GM19467 (cell line): ENCODE results near the gene OPCML.

ENCODE experiments used
- ATAC-seq: cut with Tn5 transposase; IDR thresholded peaks from one replicate; pipeline ENCODE4 v1.9.1; 2021; ENCODE audit warnings: mild to moderate bottlenecking, moderate library complexity; ENCODE audit not compliant: unreplicated experiment

Gene OPCML

DNA sequence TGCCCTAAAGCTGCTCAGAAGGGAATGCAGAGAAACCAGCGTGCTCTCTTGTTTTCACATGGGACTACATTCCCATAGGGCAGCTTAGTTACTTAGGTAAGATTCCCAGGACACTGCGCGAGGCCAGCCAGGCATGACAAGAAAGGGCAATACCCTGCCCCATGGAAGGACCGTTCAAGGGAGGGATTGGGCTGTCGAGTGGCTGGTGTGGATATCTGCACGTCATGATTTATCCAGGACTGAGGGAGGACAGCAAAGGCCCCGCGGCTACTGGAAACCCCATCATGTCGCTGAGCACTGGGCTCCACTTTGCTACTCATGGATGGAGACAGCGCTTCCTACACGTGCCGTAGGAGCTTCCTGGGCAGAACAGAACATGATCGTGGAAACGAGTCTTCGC is 169.4 kb downstream of the OPCML start:
- ATAC-seq, result no peak

DNA sequence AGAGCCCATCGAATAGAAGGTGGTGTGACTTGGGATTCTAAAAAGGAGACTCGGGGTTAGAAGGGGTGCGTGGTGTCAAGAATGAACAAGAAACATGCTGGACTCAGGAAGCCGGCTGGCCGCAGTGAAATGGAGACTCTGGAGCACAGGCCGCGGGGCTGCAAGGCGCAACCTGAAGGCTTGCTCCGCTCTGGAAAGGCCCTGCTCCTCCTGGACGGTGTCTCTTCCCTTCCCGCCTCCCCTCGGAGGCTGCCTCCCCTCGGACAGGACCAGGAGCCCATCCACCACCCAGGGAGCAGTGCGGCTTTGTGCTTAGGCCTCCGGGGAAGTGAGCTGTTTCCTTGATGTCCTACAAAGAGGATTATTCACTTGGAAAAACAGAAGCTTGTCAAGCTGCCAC is 170.1 kb downstream of the OPCML start:
- no peak for ATAC-seq

DNA sequence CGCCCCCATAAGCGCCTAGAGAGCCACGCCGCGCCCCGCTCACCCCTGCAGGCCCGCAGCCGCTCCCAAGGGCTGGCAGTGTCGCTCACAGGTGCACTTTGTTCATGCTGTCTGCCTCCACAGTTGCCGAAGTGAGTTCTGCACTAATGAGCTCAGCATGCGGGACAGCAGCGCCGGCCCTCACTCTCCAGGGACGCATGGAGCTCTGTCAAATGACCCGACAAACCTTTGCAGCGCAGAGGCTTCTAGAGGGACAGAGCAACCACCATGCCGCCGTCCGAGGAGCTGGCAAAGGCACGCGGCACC is 170.7 kb downstream of the OPCML start:
- no peak for ATAC-seq

DNA sequence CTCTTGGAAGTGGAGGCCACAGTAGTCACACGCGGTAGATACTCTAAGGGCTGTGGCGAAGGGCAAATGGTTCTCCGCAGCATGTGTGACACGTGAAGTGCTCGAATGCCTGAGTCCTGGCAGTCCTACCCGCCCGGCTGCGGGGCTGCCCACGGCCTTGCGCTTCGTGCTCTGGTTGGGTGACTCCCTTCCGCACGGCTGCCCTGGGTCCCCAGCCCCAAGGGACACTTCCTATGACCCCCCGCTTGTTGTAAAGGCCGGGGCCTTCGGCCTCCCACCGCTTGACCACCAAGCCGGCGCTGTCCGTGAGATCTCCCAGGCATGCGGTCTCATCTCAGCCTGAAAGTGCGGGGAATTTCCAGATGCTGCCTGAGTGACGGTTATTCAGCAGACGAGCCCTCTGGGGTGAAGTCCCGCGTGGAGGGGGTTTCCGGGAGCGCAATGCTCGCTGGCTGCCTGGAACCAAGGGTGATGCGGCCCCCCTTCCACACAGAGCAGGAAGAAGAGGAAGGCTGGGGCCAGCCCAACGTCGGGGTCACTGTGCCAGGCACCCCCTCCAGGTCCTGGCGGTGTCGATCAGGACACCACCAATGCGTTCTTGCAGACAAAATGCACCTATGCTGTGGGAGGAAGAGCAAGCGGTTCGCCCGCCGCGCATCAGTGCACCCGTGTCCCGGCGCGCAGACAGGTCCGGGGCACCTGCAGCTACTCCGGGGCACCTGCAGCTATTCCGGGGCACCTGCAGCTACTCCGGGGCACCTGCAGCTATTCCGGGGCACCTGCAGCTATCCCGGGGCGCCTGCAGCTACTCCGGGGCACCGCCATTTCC is 171.2 kb downstream of the OPCML start:
- no peak for ATAC-seq

DNA sequence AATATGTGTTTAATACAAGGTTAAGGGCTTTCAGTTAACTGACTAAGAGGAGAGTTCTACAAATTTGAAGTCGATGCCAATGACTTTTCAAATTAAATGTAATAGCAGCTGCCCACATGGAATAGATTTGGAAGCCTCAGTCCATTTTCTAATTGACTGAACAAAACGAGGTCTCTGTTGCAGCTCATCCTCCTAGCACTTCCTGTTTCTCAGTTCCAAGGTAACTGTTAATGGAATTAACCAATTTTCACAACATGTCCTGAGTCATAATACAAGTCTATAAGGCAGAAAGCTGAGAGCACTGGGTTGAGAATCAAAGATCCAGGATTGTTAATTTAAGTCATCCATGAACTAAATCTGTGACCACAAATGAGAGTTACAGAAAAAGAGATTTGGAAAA is 177.2 kb downstream of the OPCML start:
- ATAC-seq, result no peak

DNA sequence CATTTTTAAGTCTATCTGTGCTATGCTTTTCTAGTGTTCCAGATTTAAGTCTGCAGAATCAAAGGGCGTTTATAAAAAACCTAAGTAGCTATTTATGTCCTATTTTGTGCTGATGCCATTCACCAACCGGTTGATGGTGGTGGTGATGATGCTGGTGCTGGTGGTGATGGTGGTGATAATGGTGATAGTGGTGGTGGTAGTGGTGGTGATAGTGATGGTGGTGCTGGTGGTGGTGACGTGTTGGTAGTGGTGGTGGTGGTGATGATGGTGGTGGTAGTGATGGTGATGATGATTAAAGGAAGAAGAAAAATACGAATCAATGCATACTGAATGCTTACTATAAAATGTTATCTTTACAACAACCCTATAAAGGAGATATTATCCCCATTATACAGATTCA is 178.2 kb downstream of the OPCML start:
- ATAC-seq, result no peak

DNA sequence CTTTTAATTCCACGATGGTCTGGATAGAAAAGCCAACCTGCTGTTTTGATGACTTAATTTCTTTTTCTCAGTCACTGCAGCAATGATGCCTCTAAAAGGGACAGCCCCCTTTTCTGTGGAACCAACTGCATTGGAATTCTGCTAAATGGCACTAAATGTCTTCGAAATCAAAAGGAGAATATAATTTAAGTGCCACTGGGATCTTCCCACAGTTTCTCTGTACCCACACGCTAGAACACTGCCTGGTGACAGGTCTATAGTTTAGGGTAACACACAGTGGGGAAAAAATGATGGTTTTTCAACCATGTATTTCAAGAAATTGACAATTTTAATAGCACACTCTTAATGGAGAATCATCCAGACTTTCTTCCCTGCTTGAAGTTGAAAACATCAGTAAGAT is 182.3 kb downstream of the OPCML start:
- ATAC-seq, result no peak

DNA sequence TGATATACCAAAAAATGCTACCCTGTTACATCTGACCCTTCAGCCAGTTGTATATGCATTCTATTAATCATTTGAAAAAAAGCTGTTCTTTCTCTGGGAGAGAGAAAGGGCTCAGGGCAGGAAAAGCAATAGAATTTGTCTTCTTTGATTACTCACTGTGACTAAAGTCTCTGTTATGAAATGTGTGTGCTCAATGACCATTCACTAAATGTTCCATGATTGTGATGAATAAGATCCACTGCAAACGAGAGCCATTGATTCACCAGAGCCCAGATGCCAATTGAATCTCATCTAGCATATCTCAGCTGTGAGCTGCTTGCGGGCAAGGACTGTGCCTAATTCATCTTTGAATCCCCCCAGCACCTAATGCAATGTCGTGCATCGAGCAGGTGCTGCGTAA is 184.3 kb downstream of the OPCML start:
- ATAC-seq, result no peak

DNA sequence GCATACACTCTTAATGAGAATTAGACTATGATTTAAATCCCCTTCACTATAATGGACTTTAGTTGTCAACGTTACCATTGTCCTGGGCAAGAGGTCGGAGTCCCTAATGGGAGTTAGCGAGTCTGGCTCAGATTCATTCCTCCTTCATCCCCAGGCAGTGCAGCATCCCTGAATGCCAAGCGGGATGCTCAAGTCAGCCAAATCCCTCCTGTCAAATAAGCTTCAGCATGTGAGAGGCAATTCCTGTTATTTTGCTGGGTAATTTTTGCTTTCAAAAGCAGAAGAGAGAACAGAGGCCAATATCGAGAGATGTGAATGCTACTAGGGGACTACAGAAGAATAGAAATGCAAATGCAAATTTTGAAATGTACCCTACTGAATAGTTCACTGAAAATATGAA is 186.2 kb downstream of the OPCML start:
- no peak for ATAC-seq

DNA sequence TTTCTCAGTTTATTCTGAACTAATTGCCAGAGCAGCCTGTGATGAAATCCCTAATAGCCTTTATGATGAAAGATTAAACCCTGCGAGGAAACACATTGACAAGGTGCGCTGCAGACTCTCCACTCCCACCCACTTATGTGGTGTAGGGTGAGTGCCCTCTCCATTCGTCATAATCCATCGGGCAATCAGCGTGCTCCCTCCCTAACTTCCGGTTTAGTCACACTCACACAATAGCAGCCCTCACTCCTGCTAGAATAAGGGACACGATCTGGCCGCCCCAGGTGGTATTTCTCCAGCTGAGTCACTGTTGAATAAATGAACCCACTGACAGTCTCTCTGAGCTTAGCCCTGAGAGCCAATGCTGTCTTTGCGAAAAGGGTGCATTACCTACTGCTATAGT is 188.3 kb downstream of the OPCML start:
- no peak for ATAC-seq

DNA sequence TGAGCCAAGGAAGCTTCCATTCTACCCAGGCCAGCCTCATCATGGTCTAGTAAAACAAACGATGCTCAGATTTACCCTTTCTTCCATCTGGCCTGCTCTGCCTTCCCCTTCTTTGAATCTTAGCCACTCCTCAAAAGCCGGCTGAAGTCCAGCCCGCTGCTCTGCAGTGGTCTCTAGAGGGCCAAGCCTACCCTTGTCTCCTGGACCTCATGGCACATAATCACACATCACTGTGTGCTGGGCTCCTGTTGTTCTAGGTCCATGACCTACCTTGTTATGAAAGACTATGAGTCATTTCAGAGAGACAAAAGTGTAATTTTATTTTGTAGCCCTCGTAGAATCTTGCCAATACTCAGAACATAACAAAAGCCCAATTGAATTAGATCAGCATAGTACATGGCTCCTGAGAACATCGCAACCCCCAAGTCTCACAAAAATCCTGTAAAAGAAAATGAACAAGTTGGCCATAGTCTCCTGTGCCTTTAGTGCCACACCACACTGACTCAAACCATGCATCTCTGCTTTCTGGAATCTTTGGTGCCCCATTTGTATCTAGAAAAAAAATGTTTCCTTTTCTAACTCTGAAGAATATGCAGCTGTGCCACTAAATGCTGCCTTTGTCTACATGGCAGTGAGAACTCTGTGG is 192.7 kb downstream of the OPCML start:
- ATAC-seq, result no peak

DNA sequence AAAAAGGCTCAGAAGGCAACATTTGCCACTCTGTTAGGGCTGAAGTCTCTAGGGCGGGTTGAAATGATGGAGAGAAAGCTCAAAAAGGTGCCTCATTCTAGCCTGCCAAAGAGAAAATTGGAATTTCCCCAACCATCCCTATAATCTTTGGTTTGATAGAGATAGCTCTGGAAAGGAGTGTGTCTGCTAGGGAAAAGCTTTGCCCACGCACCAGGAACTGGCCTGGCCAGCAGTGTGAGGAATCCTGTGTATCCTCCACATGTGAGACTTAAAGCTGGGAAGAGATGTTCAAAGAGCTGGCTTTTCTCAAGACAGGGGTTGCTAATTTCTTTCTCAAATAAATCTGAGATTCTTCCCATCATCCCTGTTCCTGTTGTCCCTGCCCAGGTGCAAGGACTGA is 193.7 kb downstream of the OPCML start:
- ATAC-seq, result no peak

DNA sequence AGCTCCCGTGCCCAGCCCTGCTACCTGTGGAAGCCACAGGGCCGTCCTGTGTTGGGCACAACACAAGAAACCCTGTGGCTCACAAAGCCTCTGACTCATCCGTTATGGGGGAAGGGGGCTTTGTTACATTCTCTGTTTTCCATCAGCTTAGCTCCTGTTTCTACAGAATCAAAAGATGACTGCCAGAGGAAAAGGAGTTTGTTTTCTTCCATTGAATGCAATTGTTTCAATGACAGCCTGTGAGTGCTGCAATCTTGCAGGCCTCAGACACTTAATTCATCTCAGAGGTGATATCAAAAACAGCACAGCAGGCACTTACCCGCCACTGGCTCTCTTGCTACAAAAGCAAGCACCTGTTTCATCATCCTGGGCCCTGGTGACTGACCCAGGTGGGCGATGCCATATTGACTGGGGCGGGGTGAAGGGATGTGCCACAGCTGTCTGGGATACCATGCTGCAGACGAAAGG is 194.3 kb downstream of the OPCML start:
- no peak for ATAC-seq

DNA sequence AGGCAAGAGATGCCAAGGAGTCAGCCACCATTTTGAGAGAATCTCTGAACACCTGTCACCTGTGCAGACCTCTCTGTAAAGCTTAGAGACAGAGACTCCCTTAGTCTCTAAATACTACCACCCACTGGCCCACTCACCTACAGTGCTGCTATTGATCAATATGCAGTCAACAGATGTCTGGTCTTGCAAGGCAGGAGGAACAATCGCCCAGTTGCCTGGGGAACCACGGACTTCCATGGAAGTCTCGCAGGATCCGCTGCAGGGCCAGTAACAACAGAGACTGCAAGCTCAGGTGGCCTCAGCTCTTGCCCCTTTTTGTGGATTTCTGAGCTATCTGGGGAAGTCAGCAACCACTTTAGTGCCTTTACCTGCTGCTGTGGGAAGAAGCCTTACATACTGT is 195.1 kb downstream of the OPCML start:
- no peak for ATAC-seq

DNA sequence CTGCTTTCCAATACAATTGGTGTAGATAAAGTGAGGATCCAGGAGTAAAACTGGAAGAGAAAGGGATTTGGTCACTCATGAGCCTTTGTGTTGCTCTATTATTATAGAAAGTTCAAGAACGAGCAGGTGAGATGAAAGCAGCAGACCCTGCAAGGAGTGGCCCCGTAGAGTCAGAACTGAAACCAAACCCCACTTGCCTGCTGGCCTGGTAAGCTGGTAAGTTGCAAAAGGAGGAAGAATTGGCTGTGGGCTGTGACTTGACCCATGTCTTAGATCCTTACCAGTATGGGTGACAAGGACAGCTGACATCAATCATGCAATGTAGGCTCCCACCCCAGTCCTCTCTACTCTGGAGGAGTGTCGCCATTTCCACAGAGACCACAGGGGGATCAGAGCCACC is 201.3 kb downstream of the OPCML start:
- ATAC-seq, result no peak

DNA sequence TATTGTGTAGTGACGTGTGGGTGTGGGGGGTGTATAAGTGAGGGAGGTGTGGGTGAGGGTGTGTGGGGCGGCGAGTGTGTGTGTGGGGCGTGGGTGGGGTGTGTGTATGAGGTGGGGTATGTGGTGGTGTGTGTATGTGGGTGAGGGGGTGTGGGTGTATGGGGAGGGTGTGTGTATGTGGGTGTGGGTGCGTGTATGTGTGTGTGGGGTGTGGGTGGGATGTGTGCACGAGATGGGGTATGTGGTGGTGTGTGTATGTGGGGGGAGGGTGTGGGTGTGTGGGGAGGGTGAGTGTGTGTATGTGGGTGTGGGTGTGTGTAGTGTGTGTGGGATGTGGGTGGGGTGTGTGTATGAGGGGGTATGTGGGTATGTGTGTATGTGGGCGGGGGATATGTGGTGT is 205.5 kb downstream of the OPCML start:
- no peak for ATAC-seq

DNA sequence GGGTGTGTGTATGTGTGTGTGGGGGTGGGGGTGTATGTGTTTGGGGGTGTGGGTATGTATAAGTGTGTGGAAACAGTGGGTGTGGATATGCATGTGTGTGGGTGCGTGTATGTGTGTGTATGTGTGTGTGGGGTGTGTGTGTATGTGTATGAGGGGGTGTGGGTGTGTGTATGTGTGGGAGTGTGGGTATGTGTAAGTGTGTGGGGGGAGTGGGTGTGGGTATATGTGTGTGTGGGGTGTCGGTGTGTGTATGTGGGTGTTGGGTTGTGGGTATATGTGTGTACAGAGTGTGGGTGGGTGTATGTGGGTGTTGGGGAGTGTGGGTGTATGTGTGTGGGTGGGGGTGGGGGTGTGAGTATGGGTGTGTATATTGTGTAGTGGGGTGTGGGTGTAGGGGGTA is 206.0 kb downstream of the OPCML start:
- no peak for ATAC-seq

DNA sequence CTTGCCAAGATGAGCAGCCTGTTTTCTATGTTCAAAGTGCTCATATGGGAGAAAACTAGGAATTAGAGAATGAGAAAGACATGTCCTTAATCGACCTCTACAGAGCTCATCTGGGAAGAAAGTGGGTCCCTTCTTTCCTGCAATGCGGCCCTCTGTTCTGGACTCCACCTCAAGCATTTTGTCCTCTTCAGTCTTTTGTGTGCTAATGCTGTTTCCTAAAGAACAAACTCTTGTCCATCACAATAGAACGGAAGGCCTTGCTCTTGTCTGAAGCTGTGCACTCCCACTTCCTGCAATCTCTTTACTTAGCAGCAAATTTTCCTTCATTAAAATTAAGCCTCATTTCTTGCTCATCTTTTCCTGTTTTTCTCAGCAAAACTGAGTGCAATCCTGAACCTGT is 206.6 kb downstream of the OPCML start:
- no peak for ATAC-seq

DNA sequence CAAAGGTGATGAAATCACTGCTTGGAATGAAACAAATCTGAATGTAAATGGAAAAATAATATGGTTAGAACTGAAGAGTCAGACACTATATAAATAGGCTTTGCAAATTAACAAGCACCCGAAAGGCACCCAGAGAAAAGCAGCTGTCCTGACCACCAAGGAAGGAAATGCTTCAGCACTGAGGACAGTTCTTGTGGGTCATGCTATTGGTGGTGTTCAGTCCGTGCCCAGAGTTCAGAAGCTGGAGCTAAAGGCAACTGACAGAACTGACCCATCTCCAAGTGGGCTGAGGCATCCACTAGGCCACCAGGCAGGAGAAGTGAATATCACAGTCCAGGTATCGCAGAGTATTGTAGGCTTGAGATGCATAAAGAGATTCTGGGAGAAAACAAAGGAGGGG is 208.9 kb downstream of the OPCML start:
- no peak for ATAC-seq

DNA sequence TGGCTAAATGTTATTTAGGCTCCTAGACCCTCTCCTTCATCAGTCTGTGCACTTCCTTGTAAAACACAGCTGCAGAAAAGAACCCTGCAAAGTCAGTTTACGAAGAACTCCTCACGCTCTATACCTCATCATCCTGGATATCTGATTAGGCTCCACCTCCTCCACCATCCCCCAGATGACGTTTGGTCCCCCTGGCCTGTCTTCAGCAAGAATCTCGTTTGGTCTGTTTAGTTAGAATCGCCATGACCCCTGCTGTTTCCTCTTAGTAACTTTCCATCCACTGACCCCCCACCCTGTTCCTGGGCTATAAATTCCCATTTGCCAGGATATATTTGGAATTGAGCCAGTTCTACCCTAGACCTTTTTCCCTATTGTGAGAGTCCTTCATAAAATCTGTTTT is 214.1 kb downstream of the OPCML start:
- ATAC-seq, result no peak

DNA sequence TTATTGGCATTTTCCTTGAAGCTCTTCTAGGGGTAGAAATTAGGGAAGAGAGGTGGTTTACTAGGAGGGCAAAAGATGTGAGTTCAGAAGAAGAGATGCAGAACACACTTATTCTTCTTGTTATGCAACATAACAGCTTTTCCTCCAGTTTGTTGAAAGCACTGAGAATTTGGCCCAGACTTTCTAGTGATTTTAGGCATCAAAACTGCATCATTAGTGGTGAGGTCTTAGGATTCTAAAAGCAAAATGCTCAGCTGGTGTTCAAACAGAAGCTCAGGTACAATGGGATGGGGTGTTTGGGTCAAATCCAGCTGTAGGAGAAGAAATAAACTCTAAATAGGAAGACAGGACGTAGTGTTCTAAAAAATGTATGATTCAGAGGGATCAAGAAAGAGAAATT is 221.1 kb downstream of the OPCML start:
- no peak for ATAC-seq

DNA sequence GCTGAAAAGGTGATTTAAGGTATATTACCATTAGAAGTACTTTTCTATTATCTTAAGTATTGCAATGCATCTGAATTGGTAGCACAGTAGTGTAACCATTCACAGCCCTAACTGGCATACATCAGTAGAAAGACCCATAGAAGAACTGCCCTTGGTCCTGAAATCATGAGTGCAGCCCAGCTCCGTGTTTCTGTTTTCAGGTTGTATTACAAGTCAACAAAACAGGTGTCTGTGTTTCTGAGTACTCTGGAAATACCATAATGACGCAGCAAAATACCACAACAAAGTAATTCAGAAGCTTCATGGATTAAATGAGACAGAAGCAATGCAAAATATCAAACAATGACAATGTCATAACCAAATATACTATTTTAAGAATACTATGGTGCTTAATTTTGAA is 226.3 kb downstream of the OPCML start:
- no peak for ATAC-seq
